ENCODE measurements around the gene PPA1.
"Not testable (repeated sequence)": the region's sequence is repeated elsewhere in the genome, so short reads cannot be mapped to it uniquely, and the experiment has no call there.

The PPA1 gene

GRCh38 chr10:70223728-70224127 is 9.5 kb downstream of the PPA1 start:
- no peak overlapping the region for H2AFZ ChIP-seq (ENCODE audit: low read depth, low read length)
- no peaks in the 10 kb centered on the region for H3K9me3 ChIP-seq (ENCODE audit: insufficient read depth, low read length, severe bottlenecking)
- peaks cover 82% of the 10 kb centered on the region for H3K79me2 ChIP-seq (ENCODE audit: insufficient read depth, low read length)
- H4K20me1 ChIP-seq (ENCODE audit: insufficient read depth, low read length) = peaks cover 38% of the 10 kb centered on the region; the same call in 1 of the 2 replicates
- H3K9ac ChIP-seq (ENCODE audit: low read depth, low read length) = no peak overlapping the region
- ATAC-seq (ENCODE audit: insufficient read depth, low read depth) = no peak
- H3K4me3 ChIP-seq (ENCODE audit: low read depth in 1 of 2, low read length in 2 of 2) = no peak overlapping the region
- no peak overlapping the region for H3K4me2 ChIP-seq (ENCODE audit: insufficient read depth, low read length)
- peaks cover 8% of the 10 kb centered on the region; the same call in 1 of the 2 replicates for H3K4me1 ChIP-seq (ENCODE audit: insufficient read depth, low read length)
- DNase-seq = no peak
- H3K36me3 ChIP-seq (ENCODE audit: insufficient read depth, low read length) = peaks cover 50% of the 10 kb centered on the region
- TF ChIP-seq, protein P1, sequence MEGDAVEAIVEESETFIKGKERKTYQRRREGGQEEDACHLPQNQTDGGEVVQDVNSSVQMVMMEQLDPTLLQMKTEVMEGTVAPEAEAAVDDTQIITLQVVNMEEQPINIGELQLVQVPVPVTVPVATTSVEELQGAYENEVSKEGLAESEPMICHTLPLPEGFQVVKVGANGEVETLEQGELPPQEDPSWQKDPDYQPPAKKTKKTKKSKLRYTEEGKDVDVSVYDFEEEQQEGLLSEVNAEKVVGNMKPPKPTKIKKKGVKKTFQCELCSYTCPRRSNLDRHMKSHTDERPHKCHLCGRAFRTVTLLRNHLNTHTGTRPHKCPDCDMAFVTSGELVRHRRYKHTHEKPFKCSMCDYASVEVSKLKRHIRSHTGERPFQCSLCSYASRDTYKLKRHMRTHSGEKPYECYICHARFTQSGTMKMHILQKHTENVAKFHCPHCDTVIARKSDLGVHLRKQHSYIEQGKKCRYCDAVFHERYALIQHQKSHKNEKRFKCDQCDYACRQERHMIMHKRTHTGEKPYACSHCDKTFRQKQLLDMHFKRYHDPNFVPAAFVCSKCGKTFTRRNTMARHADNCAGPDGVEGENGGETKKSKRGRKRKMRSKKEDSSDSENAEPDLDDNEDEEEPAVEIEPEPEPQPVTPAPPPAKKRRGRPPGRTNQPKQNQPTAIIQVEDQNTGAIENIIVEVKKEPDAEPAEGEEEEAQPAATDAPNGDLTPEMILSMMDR (IDR thresholded peaks at IDR 0.05; ENCODE audit: borderline replicate concordance, extremely low read depth, low read length, poor library complexity, severe bottlenecking) = no peak
- TF ChIP-seq EZH2 (IDR thresholded peaks at IDR 0.05; ENCODE audit: borderline replicate concordance, low read depth, low read length, severe bottlenecking) = no peak
- no peaks in the 10 kb centered on the region for H3K27me3 ChIP-seq (ENCODE audit: insufficient read depth, low read length, poor library complexity)
- no peak overlapping the region for H3K27ac ChIP-seq (ENCODE audit: low read length)

DNA sequence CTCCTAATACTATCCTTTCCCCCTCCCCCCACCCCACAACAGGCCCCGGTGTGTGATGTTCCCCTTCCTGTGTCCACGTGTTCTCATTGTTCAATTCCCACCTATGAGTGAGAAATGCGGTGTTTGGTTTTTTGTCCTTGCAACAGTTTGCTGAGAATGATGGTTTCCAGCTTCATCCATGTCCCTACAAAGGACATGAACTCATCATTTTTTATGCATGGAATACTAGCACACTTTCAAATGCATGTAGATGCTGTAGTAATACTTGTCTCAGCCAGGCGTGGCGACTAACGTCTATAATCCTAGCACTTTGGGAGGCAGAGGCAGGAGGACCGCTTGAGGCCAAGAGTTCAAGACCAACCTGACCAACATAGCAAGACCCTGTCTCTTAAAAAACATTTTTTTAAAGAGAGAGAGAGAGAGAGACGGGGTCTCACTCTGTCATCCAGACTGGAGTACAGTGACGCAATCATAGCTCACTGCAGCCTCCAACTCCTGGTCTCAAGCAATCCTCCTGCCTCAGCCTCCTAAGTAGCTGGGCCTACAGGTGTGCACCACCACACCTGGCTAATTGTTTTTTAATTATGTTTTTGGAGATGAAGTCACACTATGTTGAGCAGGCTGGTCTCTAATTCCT is 10.3 kb downstream of the PPA1 start:
- H3K4me3 ChIP-seq (ENCODE audit: low read depth in 1 of 2, low read length in 2 of 2); ATAC-seq (ENCODE audit: insufficient read depth, low read depth); H3K27ac ChIP-seq (ENCODE audit: low read length); H3K4me2 ChIP-seq (ENCODE audit: insufficient read depth, low read length); H2AFZ ChIP-seq (ENCODE audit: low read depth, low read length); H3K9ac ChIP-seq (ENCODE audit: low read depth, low read length); DNase-seq; H3K4me1 ChIP-seq (ENCODE audit: insufficient read depth, low read length); H3K27me3 ChIP-seq (ENCODE audit: insufficient read depth, low read length, poor library complexity); H3K9me3 ChIP-seq (ENCODE audit: insufficient read depth, low read length, severe bottlenecking): not testable (repeated sequence)
- H3K79me2 ChIP-seq (ENCODE audit: insufficient read depth, low read length) = peaks cover 80% of the 10 kb centered on the region
- H4K20me1 ChIP-seq (ENCODE audit: insufficient read depth, low read length) = peaks cover 30% of the 10 kb centered on the region; the same call in 1 of the 2 replicates
- peaks cover 50% of the 10 kb centered on the region for H3K36me3 ChIP-seq (ENCODE audit: insufficient read depth, low read length)

- no peak for ATAC-seq (ENCODE audit: insufficient read depth, low read depth)
- H3K79me2 ChIP-seq (ENCODE audit: insufficient read depth, low read length) = peaks cover 74% of the 10 kb centered on the region
- no peak overlapping the region for H3K4me2 ChIP-seq (ENCODE audit: insufficient read depth, low read length)
- no peak overlapping the region for H3K9ac ChIP-seq (ENCODE audit: low read depth, low read length)
- no peak for TF ChIP-seq EZH2 (IDR thresholded peaks at IDR 0.05; ENCODE audit: borderline replicate concordance, low read depth, low read length, severe bottlenecking)
- TF ChIP-seq, protein P1 (IDR thresholded peaks at IDR 0.05; ENCODE audit: borderline replicate concordance, extremely low read depth, low read length, poor library complexity, severe bottlenecking) = no peak
- peaks cover 28% of the 10 kb centered on the region; the same call in 1 of the 2 replicates for H4K20me1 ChIP-seq (ENCODE audit: insufficient read depth, low read length)
- no peak for DNase-seq
- no peak overlapping the region for H2AFZ ChIP-seq (ENCODE audit: low read depth, low read length)
- H3K4me3 ChIP-seq (ENCODE audit: low read depth in 1 of 2, low read length in 2 of 2) = no peak overlapping the region
- H3K36me3 ChIP-seq (ENCODE audit: insufficient read depth, low read length) = peaks cover 51% of the 10 kb centered on the region
- no peak overlapping the region for H3K27ac ChIP-seq (ENCODE audit: low read length)
- no peaks in the 10 kb centered on the region for H3K27me3 ChIP-seq (ENCODE audit: insufficient read depth, low read length, poor library complexity)
- H3K4me1 ChIP-seq (ENCODE audit: insufficient read depth, low read length) = peaks cover 5% of the 10 kb centered on the region; the same call in 1 of the 2 replicates
- H3K9me3 ChIP-seq (ENCODE audit: insufficient read depth, low read length, severe bottlenecking) = no peaks in the 10 kb centered on the region
These were observed 10.9 kb downstream of the PPA1 start for GRCh38 chr10:70222340-70222794.

GRCh38 chr10:70221030-70221429 is 12.2 kb downstream of the PPA1 start:
- no peak for ATAC-seq (ENCODE audit: insufficient read depth, low read depth)

More at GRCh38 chr10:70221030-70221429, 12.2 kb downstream of the PPA1 start:
- Histone ChIP-seq H3K4me3 (ENCODE audit: low read depth in 1 of 2, low read length in 2 of 2) (no peak overlapping the region), H3K9ac (ENCODE audit: low read depth, low read length) (no peak overlapping the region), H2AFZ (ENCODE audit: low read depth, low read length) (no peak overlapping the region; the same call in 1 of the 2 replicates), H3K36me3 (ENCODE audit: insufficient read depth, low read length) (peaks cover 52% of the 10 kb centered on the region), H3K27ac (ENCODE audit: low read length) (no peak overlapping the region), H3K27me3 (ENCODE audit: insufficient read depth, low read length, poor library complexity) (no peaks in the 10 kb centered on the region), H4K20me1 (ENCODE audit: insufficient read depth, low read length) (peaks cover 24% of the 10 kb centered on the region; the same call in 1 of the 2 replicates), H3K9me3 (ENCODE audit: insufficient read depth, low read length, severe bottlenecking) (no peaks in the 10 kb centered on the region), H3K4me1 (ENCODE audit: insufficient read depth, low read length) (no peaks in the 10 kb centered on the region), H3K4me2 (ENCODE audit: insufficient read depth, low read length) (no peak overlapping the region), H3K79me2 (ENCODE audit: insufficient read depth, low read length) (peaks cover 63% of the 10 kb centered on the region)
- DNase-seq = no peak
- TF ChIP-seq, protein P1 (IDR thresholded peaks at IDR 0.05; ENCODE audit: borderline replicate concordance, extremely low read depth, low read length, poor library complexity, severe bottlenecking) = no peak
- no peak for TF ChIP-seq EZH2 (IDR thresholded peaks at IDR 0.05; ENCODE audit: borderline replicate concordance, low read depth, low read length, severe bottlenecking)
